H1 (cell line): ENCODE measurements around the gene TSFM. TPM values are rescaled to one million over a fixed set of nuclear protein-coding genes. Genes with fewer than 3 reads are reported as not detected.

ENCODE experiments used
- CTCF ChIA-PET: fragments of 300-600 bp; sonication (Branson Sonifier 250); formaldehyde crosslinking; loops from one replicate; lab custom pipeline; 2021; ENCODE audit not compliant: partially characterized antibody; lab: Charles Lee
- POLR2A ChIA-PET: fragments of 300-600 bp; sonication (Branson Sonifier 250); formaldehyde crosslinking; loops from one replicate; lab custom pipeline; 2021; ENCODE audit warnings: inconsistent platforms; ENCODE audit not compliant: partially characterized antibody; lab: Charles Lee
- DNase-seq, 2 experiments: peaks; one replicate each; pipeline versions ENCODE4 v3.0.0 to v3.0.0-alpha.2; 2010 to 2022; ENCODE audit warnings: low spot score in 2 of 2, low read depth in 1 of 2, mixed read lengths in 1 of 2
- FAIRE-seq: peaks from 2 replicates; lab custom pipeline; 2011; peaks lifted over from hg19 to GRCh38; lab: Jason Lieb, UNC
- H2AFZ ChIP-seq: 2 replicates; pipeline ENCODE4 v1.8.1; 2012; ENCODE audit warnings: low read length, inconsistent platforms
- H2AK5ac ChIP-seq: 2 replicates; pipeline ENCODE4 v1.6.1; 2013; ENCODE audit warnings: low read depth, low read length
- H2BK120ac ChIP-seq: replicated peaks from 2 replicates; pipeline ENCODE3; 2013; ENCODE audit warnings: low read depth, low read length, inconsistent platforms
- H2BK12ac ChIP-seq: 2 replicates; pipeline ENCODE4 v1.6.1; 2013; ENCODE audit warnings: low read depth, low read length
- H2BK15ac ChIP-seq: 2 replicates; pipeline ENCODE4 v1.6.1; 2013; ENCODE audit warnings: low read length
- H2BK20ac ChIP-seq: 2 replicates; pipeline ENCODE4 v1.6.1; 2013; ENCODE audit warnings: low read length
- H2BK5ac ChIP-seq: 2 replicates; pipeline ENCODE4 v1.6.1; 2013; ENCODE audit warnings: low read depth, low read length
- H3K14ac ChIP-seq: 2 replicates; pipeline ENCODE4 v1.6.1; 2013; ENCODE audit warnings: inconsistent platforms; ENCODE audit not compliant: insufficient read length
- H3K18ac ChIP-seq: 2 replicates; pipeline ENCODE4 v1.6.1; 2013; ENCODE audit warnings: low read length; ENCODE audit errors: extremely low read depth
- H3K23ac ChIP-seq: 2 replicates; pipeline ENCODE4 v1.6.1; 2013; ENCODE audit warnings: inconsistent platforms; ENCODE audit not compliant: insufficient read length
- H3K23me2 ChIP-seq: 2 replicates; pipeline ENCODE4 v1.6.1; 2013; ENCODE audit warnings: low read depth, low read length
- H3K27ac ChIP-seq: 2 replicates; pipeline ENCODE4 v1.6.1; 2011; ENCODE audit warnings: low read depth, low read length, inconsistent platforms
- H3K27me3 ChIP-seq, 4 experiments: replicated peaks in 1 of 4; 1 replicate in 1 of 4; 2 replicates in 3 of 4; pipeline versions ENCODE4 v1.6.1 to v1.8.1; 2011 to 2013; ENCODE audit warnings: low read length in 3 of 4, mild to moderate bottlenecking in 3 of 4, inconsistent platforms in 2 of 4, mixed read lengths in 2 of 4, moderate library complexity in 1 of 4; ENCODE audit not compliant: control insufficient read depth in 3 of 4, insufficient read depth in 3 of 4; ENCODE audit errors: extremely low read depth in 1 of 4
- H3K36me3 ChIP-seq, 4 experiments: 2 replicates each; pipeline versions ENCODE4 v1.6.1 to v1.8.1; 2011 to 2013; ENCODE audit warnings: mild to moderate bottlenecking in 4 of 4, low read length in 3 of 4, moderate library complexity in 2 of 4, control low read depth in 1 of 4, inconsistent platforms in 1 of 4; ENCODE audit not compliant: insufficient read depth in 4 of 4, control insufficient read depth in 2 of 4
- H3K4ac ChIP-seq: replicated peaks from 2 replicates; pipeline ENCODE3; 2013; ENCODE audit warnings: low read length, low read depth, mixed read lengths, inconsistent platforms; ENCODE audit not compliant: insufficient read length
- H3K4me1 ChIP-seq, 4 experiments: replicated peaks in 1 of 4; 1 replicate in 1 of 4; 2 replicates in 3 of 4; pipeline versions ENCODE4 v1.6.1 to v1.8.1; 2011 to 2013; ENCODE audit warnings: low read length in 3 of 4, inconsistent platforms in 2 of 4, mixed read lengths in 1 of 4; ENCODE audit not compliant: insufficient read depth in 4 of 4, control insufficient read depth in 3 of 4
- H3K4me2 ChIP-seq, 2 experiments: 2 replicates each; pipeline versions ENCODE4 v1.6.1 to v1.8.1; 2011 to 2013; ENCODE audit warnings: low read depth in 2 of 2, low read length in 2 of 2, control low read depth in 1 of 2, inconsistent platforms in 1 of 2, mild to moderate bottlenecking in 1 of 2; ENCODE audit not compliant: insufficient read depth in 1 of 2
- H3K4me3 ChIP-seq, 4 experiments: fragments of 200-600, 300-600 bp in 1 of 4; sonication (generic), shearing (Covaris generic), sonication (Bioruptor Twin) in 1 of 4; 2 replicates each; pipeline versions ENCODE4 v1.5.1 to v1.8.1; 2011 to 2016; ENCODE audit warnings: low read length in 4 of 4, low read depth in 3 of 4, control low read depth in 2 of 4, inconsistent platforms in 2 of 4, mild to moderate bottlenecking in 2 of 4, mixed read lengths in 1 of 4, moderate library complexity in 1 of 4; ENCODE audit not compliant: insufficient read depth in 2 of 4; ENCODE audit errors: extremely low read depth in 1 of 4
- H3K56ac ChIP-seq: replicated peaks from 2 replicates; pipeline ENCODE3; 2013; ENCODE audit warnings: low read depth, mild to moderate bottlenecking, mixed read lengths, low read length, inconsistent platforms; ENCODE audit not compliant: insufficient read length
- H3K79me1 ChIP-seq: 2 replicates; pipeline ENCODE4 v1.6.1; 2013; ENCODE audit warnings: low read depth, low read length, control low read depth
- H3K79me2 ChIP-seq, 2 experiments: 2 replicates each; pipeline versions ENCODE4 v1.6.1 to v1.8.1; 2012 to 2013; ENCODE audit warnings: low read length in 2 of 2, mild to moderate bottlenecking in 2 of 2, inconsistent platforms in 1 of 2; ENCODE audit not compliant: insufficient read depth in 2 of 2, control insufficient read depth in 1 of 2
- H3K9ac ChIP-seq, 4 experiments: replicated peaks in 1 of 4; 1 replicate in 1 of 4; 2 replicates in 3 of 4; pipeline versions ENCODE4 v1.6.1 to v1.8.1; 2011 to 2013; ENCODE audit warnings: low read depth in 3 of 4, low read length in 3 of 4, control low read depth in 2 of 4, mild to moderate bottlenecking in 2 of 4, moderate library complexity in 2 of 4, inconsistent platforms in 1 of 4; ENCODE audit errors: extremely low read depth in 1 of 4
- H3K9me3 ChIP-seq, 2 experiments: 2 replicates each; pipeline versions ENCODE4 v1.6.1 to v1.8.1; 2012 to 2013; ENCODE audit warnings: mild to moderate bottlenecking in 2 of 2, moderate library complexity in 2 of 2, control low read depth in 1 of 2, inconsistent platforms in 1 of 2, low read depth in 1 of 2, low read length in 1 of 2, mixed read lengths in 1 of 2; ENCODE audit not compliant: insufficient read depth in 2 of 2
- H4K20me1 ChIP-seq, 2 experiments: replicated peaks in 1 of 2; 2 replicates each; pipeline versions ENCODE3 to v1.8.1; 2011 to 2013; ENCODE audit warnings: inconsistent platforms in 2 of 2, low read length in 2 of 2, mild to moderate bottlenecking in 1 of 2; ENCODE audit not compliant: insufficient read depth in 2 of 2, control insufficient read depth in 1 of 2
- H4K5ac ChIP-seq: 2 replicates; pipeline ENCODE4 v1.6.1; 2013; ENCODE audit warnings: low read length, low read depth, mixed read lengths, inconsistent platforms; ENCODE audit not compliant: insufficient read length
- H4K8ac ChIP-seq: 2 replicates; pipeline ENCODE4 v1.8.0; 2013; ENCODE audit warnings: mild to moderate bottlenecking, moderate library complexity, low read length, inconsistent platforms; ENCODE audit not compliant: insufficient read depth; ENCODE audit errors: extremely low read depth
- H4K91ac ChIP-seq: replicated peaks from 2 replicates; pipeline ENCODE3; 2013; ENCODE audit warnings: low read length, mixed read lengths, inconsistent platforms; ENCODE audit not compliant: insufficient read length
- FOSL1 ChIP-seq: IDR thresholded peaks from 2 replicates; pipeline ENCODE4 v1.6.1; 2011; ENCODE audit warnings: mild to moderate bottlenecking, low read depth, low read length, moderate library complexity; ENCODE audit not compliant: insufficient read depth
- POLR2AphosphoS5 ChIP-seq: IDR thresholded peaks from 2 replicates; pipeline ENCODE4 v1.6.1; 2011; ENCODE audit warnings: low read depth, low read length
- RAD21 ChIP-seq, 2 experiments: IDR thresholded peaks in 1 of 2; conservative IDR thresholded peaks in 1 of 2; 2 replicates each; pipeline ENCODE4 v1.6.1; 2011; ENCODE audit warnings: low read depth in 2 of 2, low read length in 2 of 2, improper control_type of control experiment in 1 of 2, inconsistent platforms in 1 of 2, mild to moderate bottlenecking in 1 of 2, moderate library complexity in 1 of 2
- RFX5 ChIP-seq: IDR thresholded peaks from 2 replicates; pipeline ENCODE4 v1.6.1; 2011; ENCODE audit warnings: low read depth, low read length, improper control_type of control experiment, borderline replicate concordance
- RNF2 ChIP-seq: fragments of 200-900, 300-1000 bp; sonication (generic); IDR thresholded peaks from 2 replicates; pipeline ENCODE4 v1.7.1; 2016; ENCODE audit warnings: borderline replicate concordance, low read depth, mild to moderate bottlenecking, antibody characterized with exemption, low read length; ENCODE audit not compliant: poor library complexity, severe bottlenecking; ENCODE audit errors: missing control alignments
- SAP30 ChIP-seq: fragments of 300-600 bp; sonication (generic); IDR thresholded peaks from 2 replicates; pipeline ENCODE4 v1.7.1; 2012; ENCODE audit warnings: low read length, moderate library complexity, mild to moderate bottlenecking, inconsistent platforms; ENCODE audit not compliant: insufficient read depth, insufficient replicate concordance
- SRF ChIP-seq: IDR thresholded peaks from 2 replicates; pipeline ENCODE4 v1.6.1; 2011; ENCODE audit warnings: mild to moderate bottlenecking, low read depth, low read length, moderate library complexity
- TCF12 ChIP-seq: IDR thresholded peaks from 2 replicates; pipeline ENCODE4 v1.6.1; 2011; ENCODE audit warnings: low read depth, mild to moderate bottlenecking, low read length
- USF2 ChIP-seq: IDR thresholded peaks from 2 replicates; pipeline ENCODE4 v1.6.1; 2011; ENCODE audit warnings: low read length, improper control_type of control experiment
- WGBS, 2 experiments: shearing (Covaris generic) in 1 of 2; methylation state at CpG; one replicate each; pipeline versions ENCODE4 v1.1.6 to v1.1.7; 2013 to 2015; ENCODE audit warnings: low lambda C conversion rate in 2 of 2, mixed read lengths in 2 of 2, inconsistent platforms in 1 of 2, low coverage in 1 of 2, missing lambda C conversion rate in 1 of 2; ENCODE audit not compliant: insufficient replicate concordance in 2 of 2, insufficient coverage in 1 of 2, insufficient read length in 1 of 2; ENCODE audit errors: extremely low coverage in 1 of 2, missing lambda C conversion rate in 1 of 2; 5-methylcytosine and 5-hydroxymethylcytosine counted together
- polyA plus RNA-seq, 7 experiments: library from polyadenylated mRNA; depleted of rRNA in 3 of 7; stranded (reverse) in 5 of 7; unstranded in 2 of 7; fragments of >200 nt in 5 of 7; fragments of 200-250 nt in 2 of 7; gene quantifications; 1 replicate in 5 of 7; 2 replicates in 1 of 7; 4 replicates in 1 of 7; pipeline versions ENCODE4 v1.2.1 to v1.2.3, GENCODE V29; 2011 to 2013; ENCODE audit warnings: missing spikeins in 2 of 7, mixed read lengths in 2 of 7
- total RNA-seq: library from RNA; stranded (reverse); fragmentation: NEBNext Ultra II Directional; extraction: Animal tissue kit (Norgen Biotek cat#: 25700); gene quantifications from 2 replicates; pipeline ENCODE4 v1.2.1, GENCODE V29; 2021

TSFM gene
- total and polyA plus RNA-seq, 2 of the 8 experiments (the other 6 are each of a cell fraction or from before 2014, with no cell fraction given) = 17.4 to 49.8 TPM

GRCh38 chr12:57796996-57797395 is 14.4 kb downstream of the TSFM start:
- H3K9me3 ChIP-seq = no peaks in the 10 kb centered on the region
- H3K4me3 ChIP-seq = no peak overlapping the region
- H2AK5ac ChIP-seq = no peak overlapping the region
- H2BK20ac ChIP-seq = no peak overlapping the region
- FAIRE-seq (no peak), DNase-seq (no peak)
- no peaks in the 10 kb centered on the region for H3K23me2 ChIP-seq
- no peak overlapping the region for H2BK15ac ChIP-seq
- H4K8ac ChIP-seq = no peak overlapping the region
- H2AFZ ChIP-seq = no peak overlapping the region
- no peak overlapping the region for H4K91ac ChIP-seq
- ChIA-PET POLR2A (interaction anchor here (1.6 to 8.0 kb wide), 2 partner anchors 10 to 21 kb away, joined by 5 to 71 read pairs; partner anchors contain the start of gene AVIL), CTCF (interaction anchor here (1.1 kb wide), 2 partner anchors 10 to 14 kb away, joined by 3 to 4 read pairs; partner anchors contain the start of gene TSFM)
- no peak overlapping the region for H3K4me2 ChIP-seq
- no peak overlapping the region for H3K9ac ChIP-seq
- no peaks in the 10 kb centered on the region; the same call in 1 of the 2 replicates for H3K79me1 ChIP-seq
- H3K14ac ChIP-seq = no peak overlapping the region
- no peak overlapping the region for H2BK12ac ChIP-seq
- no peaks in the 10 kb centered on the region for H3K4me1 ChIP-seq
- no peak overlapping the region for H4K5ac ChIP-seq
- no peaks in the 10 kb centered on the region for H4K20me1 ChIP-seq
- H2BK5ac ChIP-seq = no peak overlapping the region
- peaks cover 2 to 32% (median 17%) of the 10 kb centered on the region in 4 experiments; a peak in 7 of 8 replicates for H3K36me3 ChIP-seq
- no peak overlapping the region for H3K27ac ChIP-seq
- no peak overlapping the region for H3K23ac ChIP-seq
- H3K79me2 ChIP-seq = no peaks in the 10 kb centered on the region
- H3K18ac ChIP-seq = no peak overlapping the region
- no peak overlapping the region for H2BK120ac ChIP-seq
- H3K4ac ChIP-seq = no peak overlapping the region
- no peaks in the 10 kb centered on the region for H3K27me3 ChIP-seq
- 96% methylated on average over 1 of the region's 1 CpG; no CpG with 5 or more reads in 1 of the 2 experiments for WGBS, 2 experiments
- no peak overlapping the region for H3K56ac ChIP-seq
- TF ChIP-seq TCF12 (no peak), RFX5 (no peak), SAP30 (no peak), RAD21 (IDR thresholded peaks at IDR 0.05 in 1 of 2, conservative IDR thresholded peaks at IDR 0.05 in 1 of 2; ENCODE audit: low read depth in 2 of 2, low read length in 2 of 2) (no peak), POLR2AphosphoS5 (no peak), FOSL1 (no peak), SRF (no peak), USF2 (no peak), RNF2 (no peak)
